ENCODE data around the gene FADS3.

GRCh38 chr11:61885784-61886580, 5.4 kb downstream of the FADS3 start:
- TF ChIP-seq PATZ1 (CRISPR knock-in tag; IDR thresholded peaks at IDR 0.05; ENCODE audit: borderline replicate concordance) (no peak), ZFP3 (CRISPR knock-in tag; IDR thresholded peaks at IDR 0.05) (no peak), ZNF70 (CRISPR knock-in tag; IDR thresholded peaks at IDR 0.05) (no peak)
